DND-41 (cell line): ENCODE measurements around the gene MYL1.

Experiments used
- EZH2 ChIP-seq: IDR thresholded peaks from 3 replicates; pipeline ENCODE4 v1.6.1; 2012; ENCODE audit warnings: borderline replicate concordance, low read depth, mild to moderate bottlenecking, moderate library complexity, low read length, inconsistent platforms; ENCODE audit not compliant: severe bottlenecking
- TF ChIP-seq, protein P1 (sequence below): IDR thresholded peaks from 2 replicates; pipeline ENCODE4 v1.5.1; 2012; ENCODE audit warnings: borderline replicate concordance, low read length, moderate library complexity, mild to moderate bottlenecking; ENCODE audit not compliant: poor library complexity, severe bottlenecking; ENCODE audit errors: extremely low read depth

DNA sequence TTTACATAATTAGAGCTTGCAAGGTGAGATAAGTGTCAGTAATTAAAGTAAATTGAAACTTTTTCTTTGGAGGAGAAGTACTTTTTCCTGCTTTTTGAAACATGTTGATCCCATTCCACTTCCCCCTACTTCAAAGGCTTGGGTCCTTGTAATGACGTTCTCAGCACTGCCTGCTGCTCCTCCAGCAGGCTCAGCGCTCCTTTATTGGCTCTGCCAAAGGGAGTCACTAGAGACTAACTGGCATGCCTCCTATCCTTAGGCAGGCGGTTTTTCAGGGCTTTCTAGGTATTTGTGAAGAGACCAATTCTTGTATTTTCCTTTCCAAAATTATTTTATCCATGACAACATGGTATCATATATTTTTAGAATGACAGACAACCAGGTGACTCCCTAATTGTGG, 45.8 kb downstream of the MYL1 start:
- TF ChIP-seq, protein P1, sequence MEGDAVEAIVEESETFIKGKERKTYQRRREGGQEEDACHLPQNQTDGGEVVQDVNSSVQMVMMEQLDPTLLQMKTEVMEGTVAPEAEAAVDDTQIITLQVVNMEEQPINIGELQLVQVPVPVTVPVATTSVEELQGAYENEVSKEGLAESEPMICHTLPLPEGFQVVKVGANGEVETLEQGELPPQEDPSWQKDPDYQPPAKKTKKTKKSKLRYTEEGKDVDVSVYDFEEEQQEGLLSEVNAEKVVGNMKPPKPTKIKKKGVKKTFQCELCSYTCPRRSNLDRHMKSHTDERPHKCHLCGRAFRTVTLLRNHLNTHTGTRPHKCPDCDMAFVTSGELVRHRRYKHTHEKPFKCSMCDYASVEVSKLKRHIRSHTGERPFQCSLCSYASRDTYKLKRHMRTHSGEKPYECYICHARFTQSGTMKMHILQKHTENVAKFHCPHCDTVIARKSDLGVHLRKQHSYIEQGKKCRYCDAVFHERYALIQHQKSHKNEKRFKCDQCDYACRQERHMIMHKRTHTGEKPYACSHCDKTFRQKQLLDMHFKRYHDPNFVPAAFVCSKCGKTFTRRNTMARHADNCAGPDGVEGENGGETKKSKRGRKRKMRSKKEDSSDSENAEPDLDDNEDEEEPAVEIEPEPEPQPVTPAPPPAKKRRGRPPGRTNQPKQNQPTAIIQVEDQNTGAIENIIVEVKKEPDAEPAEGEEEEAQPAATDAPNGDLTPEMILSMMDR, result no peak
- no peak for TF ChIP-seq EZH2
